Measurements from ENCODE around the gene LRRC57.

GRCh38 chr15:42533246-42533645 lies 15.3 kb downstream of the LRRC57 start:
- no peak for TF ChIP-seq POLR2A (IDR thresholded peaks at IDR 0.05)
- TF ChIP-seq CTCF (IDR thresholded peaks at IDR 0.05): no peak
